PFSK-1 (cell line): ENCODE results near the gene OMP.

Experiments
- FOXP2 ChIP-seq: optimal IDR thresholded peaks from 2 replicates; pipeline ENCODE3; 2011; ENCODE audit warnings: borderline replicate concordance, control low read depth, inconsistent platforms; ENCODE audit not compliant: insufficient read depth; ENCODE audit errors: extremely low read length, extremely low read depth
- POLR2AphosphoS5 ChIP-seq: IDR thresholded peaks from 2 replicates; pipeline ENCODE4 v1.6.1; 2012; ENCODE audit warnings: low read depth, mild to moderate bottlenecking, control low read depth, low read length, moderate library complexity
- REST ChIP-seq, 2 experiments: IDR thresholded peaks; 2 replicates each; pipeline versions ENCODE4 v1.6.1 to v1.8.0; 2011 to 2012; ENCODE audit warnings: low read depth in 2 of 2, low read length in 2 of 2, control low read depth in 1 of 2, inconsistent platforms in 1 of 2, mild to moderate bottlenecking in 1 of 2, moderate library complexity in 1 of 2; ENCODE audit not compliant: insufficient read depth in 1 of 2
- SIN3A ChIP-seq: IDR thresholded peaks from 2 replicates; pipeline ENCODE4 v1.6.1; 2012; ENCODE audit warnings: mild to moderate bottlenecking, low read length, moderate library complexity, borderline replicate concordance; ENCODE audit not compliant: insufficient read depth
- TAF1 ChIP-seq: IDR thresholded peaks from 2 replicates; pipeline ENCODE4 v1.6.1; 2012; ENCODE audit warnings: low read length, control low read depth, borderline replicate concordance; ENCODE audit not compliant: insufficient read depth

OMP gene

GRCh38 chr11:77100166-77101042 is 2.2 kb upstream of the OMP start:
- no peak for TF ChIP-seq SIN3A

- no peak for TF ChIP-seq SIN3A
Measured at GRCh38 chr11:77101043-77101537, 1.6 kb upstream of the OMP start.

- TF ChIP-seq POLR2AphosphoS5 (no peak), FOXP2 (no peak), SIN3A (no peak), REST (IDR thresholded peaks at IDR 0.05; ENCODE audit: insufficient read depth in 1 of 2, low read depth in 2 of 2, low read length in 2 of 2) (no peak), TAF1 (no peak)
Measured at GRCh38 chr11:77103319-77103718, 679 bp downstream of the OMP start.

- TF ChIP-seq REST (IDR thresholded peaks at IDR 0.05; ENCODE audit: insufficient read depth in 1 of 2, low read depth in 2 of 2, low read length in 2 of 2) (no peak), SIN3A (no peak), POLR2AphosphoS5 (no peak), FOXP2 (no peak), TAF1 (no peak)
Measured at GRCh38 chr11:77104727-77105126, 2.1 kb downstream of the OMP start.

GRCh38 chr11:77106321-77106720 is 3.7 kb downstream of the OMP start:
- TF ChIP-seq FOXP2 (no peak), POLR2AphosphoS5 (no peak)

- no peak for TF ChIP-seq FOXP2
- no peak for TF ChIP-seq REST (IDR thresholded peaks at IDR 0.05; ENCODE audit: insufficient read depth in 1 of 2, low read depth in 2 of 2, low read length in 2 of 2)
- TF ChIP-seq SIN3A = no peak
- TF ChIP-seq POLR2AphosphoS5 = no peak
- no peak for TF ChIP-seq TAF1
Measured at GRCh38 chr11:77106759-77107158, 4.1 kb downstream of the OMP start.

GRCh38 chr11:77107950-77108349 is 5.3 kb downstream of the OMP start:
- TF ChIP-seq REST (IDR thresholded peaks at IDR 0.05; ENCODE audit: insufficient read depth in 1 of 2, low read depth in 2 of 2, low read length in 2 of 2) (no peak), POLR2AphosphoS5 (no peak), SIN3A (no peak), TAF1 (no peak), FOXP2 (no peak)
